Thoracic aorta (tissue), 2 donors: ENCODE measurements around the gene FAM3D. TPM values are rescaled to one million over a fixed set of nuclear protein-coding genes. Genes with fewer than 3 reads are reported as not detected.

Source experiments
- ATAC-seq: fragments of 150-250 bp; one replicate; pipeline ENCODE4 v1.8.0; 2017; ENCODE audit warnings: low read depth; ENCODE audit not compliant: insufficient number of reproducible peaks, low FRiP score
- DNase-seq: peaks from one replicate; pipeline ENCODE4 v3.0.0-alpha.2; 2020; ENCODE audit warnings: low spot score
- H3K27ac ChIP-seq, 2 donors: fragments of 200-600 bp; sonication (generic); 1 replicate in 1 of 2; 2 replicates in 1 of 2; pipeline ENCODE4 v1.5.1; 2016; ENCODE audit warnings: mild to moderate bottlenecking in 2 of 2, moderate library complexity in 2 of 2
- H3K27me3 ChIP-seq: fragments of 200-600 bp; sonication (generic); replicated peaks from 2 replicates; pipeline ENCODE4 v1.6.0; 2016; ENCODE audit warnings: mild to moderate bottlenecking; ENCODE audit not compliant: insufficient read depth
- H3K36me3 ChIP-seq: fragments of 200-600 bp; sonication (generic); one replicate; pipeline ENCODE4 v1.5.1; 2016
- H3K4me1 ChIP-seq, 2 donors: fragments of 200-600 bp; sonication (generic); 1 replicate in 1 of 2; 2 replicates in 1 of 2; pipeline versions ENCODE4 v1.5.1 to v1.6.0; 2016; ENCODE audit warnings: low read depth in 2 of 2, mild to moderate bottlenecking in 1 of 2; ENCODE audit not compliant: control insufficient read depth in 1 of 2
- H3K4me3 ChIP-seq: fragments of 200-600 bp; sonication (generic); 2 replicates; pipeline ENCODE4 v1.5.1; 2016; ENCODE audit warnings: mild to moderate bottlenecking
- H3K9me3 ChIP-seq: fragments of 200-600 bp; sonication (generic); 2 replicates; pipeline ENCODE4 v1.5.1; 2016
- CTCF ChIP-seq: fragments of 200-600 bp; sonication (generic); IDR thresholded peaks from one replicate; pipeline ENCODE4 v1.5.1; 2019; ENCODE audit warnings: antibody characterized with exemption
- total RNA-seq, 2 donors: library from RNA; depleted of rRNA; stranded (reverse); fragments of >200 nt; gene quantifications; one replicate each; pipeline versions ENCODE4 v1.1.0 to v1.2.3, GENCODE V29; 2016

FAM3D gene
- total RNA-seq, 2 donors from 2014 or later: not detected

- H3K4me3 ChIP-seq: no peak overlapping the region
- ATAC-seq: no peak
- no peak for TF ChIP-seq CTCF
- H3K36me3 ChIP-seq: no peaks in the 10 kb centered on the region
- H3K27me3 ChIP-seq: no peaks in the 10 kb centered on the region
- no peak overlapping the region for H3K27ac ChIP-seq
- DNase-seq: no peak
- no peaks in the 10 kb centered on the region for H3K4me1 ChIP-seq
- H3K9me3 ChIP-seq: no peaks in the 10 kb centered on the region
These were observed 16.9 kb upstream of the FAM3D start for GRCh38 chr3:58683466-58683865.

GRCh38 chr3:58683001-58683458, 16.5 kb upstream of the FAM3D start:
- no peak overlapping the region for H3K27ac ChIP-seq
- no peaks in the 10 kb centered on the region for H3K9me3 ChIP-seq
- ATAC-seq: no peak
- no peaks in the 10 kb centered on the region for H3K4me1 ChIP-seq
- H3K4me3 ChIP-seq: no peak overlapping the region
- no peaks in the 10 kb centered on the region for H3K36me3 ChIP-seq
- H3K27me3 ChIP-seq: no peaks in the 10 kb centered on the region
- no peak for TF ChIP-seq CTCF
- DNase-seq: no peak

GRCh38 chr3:58681863-58682262, 15.3 kb upstream of the FAM3D start:
- Histone ChIP-seq H3K4me3 (no peak overlapping the region), H3K27ac (no peak overlapping the region), H3K36me3 (no peaks in the 10 kb centered on the region), H3K27me3 (no peaks in the 10 kb centered on the region), H3K4me1 (no peaks in the 10 kb centered on the region), H3K9me3 (no peaks in the 10 kb centered on the region)
- no peak for TF ChIP-seq CTCF
- DNase-seq: no peak
- ATAC-seq: no peak

- Histone ChIP-seq H3K36me3 (no peaks in the 10 kb centered on the region), H3K27ac (no peak overlapping the region), H3K27me3 (no peaks in the 10 kb centered on the region), H3K4me3 (no peak overlapping the region), H3K4me1 (no peaks in the 10 kb centered on the region), H3K9me3 (no peaks in the 10 kb centered on the region)
- DNase-seq (no peak), ATAC-seq (no peak)
- no peak for TF ChIP-seq CTCF
These were observed 14.4 kb upstream of the FAM3D start for GRCh38 chr3:58680879-58681525.

GRCh38 chr3:58679974-58680666, 13.5 kb upstream of the FAM3D start:
- no peak for TF ChIP-seq CTCF
- no peaks in the 10 kb centered on the region for H3K4me1 ChIP-seq
- H3K9me3 ChIP-seq: no peaks in the 10 kb centered on the region
- no peak overlapping the region for H3K4me3 ChIP-seq
- no peak for ATAC-seq
- H3K27ac ChIP-seq: no peak overlapping the region
- H3K27me3 ChIP-seq: no peaks in the 10 kb centered on the region
- DNase-seq: no peak
- H3K36me3 ChIP-seq: no peaks in the 10 kb centered on the region
